ENCODE data around the gene PIK3C2G. TPM values are rescaled to one million over a fixed set of nuclear protein-coding genes. Genes with fewer than 3 reads are reported as not detected.

Gene PIK3C2G
- 1.4 and 1.7 TPM in 2 replicates for polyA plus RNA-seq (2013)

- Histone ChIP-seq H3K4ac (ENCODE audit: low read depth, low read length) (no peak within 1 kb of the TSS), H3K9ac (ENCODE audit: low read length) (no peak within 1 kb of the TSS), H2AK5ac (ENCODE audit: low read length) (no peak within 1 kb of the TSS), H3K27ac (ENCODE audit: low read depth, low read length) (peak within 1 kb of the TSS; percentile 79), H2BK120ac (ENCODE audit: insufficient read depth, low read length, poor library complexity) (no peak within 1 kb of the TSS), H2BK5ac (ENCODE audit: low read depth, low read length, poor library complexity) (peak within 1 kb of the TSS; percentile 73), H4K12ac (ENCODE audit: low read depth, low read length) (no peak within 1 kb of the TSS), H3K36me3 (ENCODE audit: control insufficient read depth in 1 of 2, insufficient read depth in 2 of 2, low read length in 2 of 2) (no peaks in the 10 kb centered on the region), H4K91ac (ENCODE audit: low read depth, low read length) (peak within 1 kb of the TSS; percentile 5), H3K4me2 (ENCODE audit: low read length) (peak within 1 kb of the TSS; percentile 38), H3K14ac (ENCODE audit: low read length) (peak within 1 kb of the TSS; percentile 87), H3K4me1 (ENCODE audit: control insufficient read depth in 1 of 2, insufficient read depth in 2 of 2, low read length in 2 of 2) (peaks cover 0 to 2% of the 10 kb centered on the region in 2 experiments), H4K8ac (ENCODE audit: low read depth, low read length) (peak within 1 kb of the TSS; percentile 60), H3K23ac (ENCODE audit: low read length) (no peak within 1 kb of the TSS), H3K4me3 (ENCODE audit: low read depth, low read length) (no peak within 1 kb of the TSS), H3K27me3 (ENCODE audit: insufficient read depth, low read length) (no peaks in the 10 kb centered on the region), H3K9me3 (ENCODE audit: insufficient read depth, low read depth, low read length) (no peaks in the 10 kb centered on the region), H3K18ac (ENCODE audit: low read length) (no peak within 1 kb of the TSS), H3K79me1 (ENCODE audit: low read length) (peaks cover 5% of the 10 kb centered on the region), H3K79me2 (ENCODE audit: control insufficient read depth, insufficient read depth, low read length, poor library complexity) (no peaks in the 10 kb centered on the region), H2BK12ac (ENCODE audit: low read length) (peak within 1 kb of the TSS; percentile 58), H2AFZ (ENCODE audit: insufficient read depth, low read length, poor library complexity) (no peak within 1 kb of the TSS)
- peak; percentile 40 to 93 for DNase-seq
- no CpG with 5 or more reads among the region's 7 CpGs for WGBS (ENCODE audit: extremely low coverage, insufficient coverage, insufficient read length)
These were observed at the start of gene PIK3C2G for GRCh38 chr12:18261273-18261672. Gene PIK3C2G (plus strand): TSS chr12:18261518. CDS start chr12:18282082, 20,564 bp downstream.

- no peak overlapping the region for H3K4ac ChIP-seq (ENCODE audit: low read depth, low read length)
- no peak overlapping the region for H4K8ac ChIP-seq (ENCODE audit: low read depth, low read length)
- H3K79me1 ChIP-seq (ENCODE audit: low read length): no peaks in the 10 kb centered on the region
- H4K12ac ChIP-seq (ENCODE audit: low read depth, low read length): no peak overlapping the region
- H3K18ac ChIP-seq (ENCODE audit: low read length): no peak overlapping the region
- H3K23ac ChIP-seq (ENCODE audit: low read length): no peak overlapping the region
- H2AK5ac ChIP-seq (ENCODE audit: low read length): no peak overlapping the region
- no peaks in the 10 kb centered on the region for H3K4me1 ChIP-seq (ENCODE audit: control insufficient read depth in 1 of 2, insufficient read depth in 2 of 2, low read length in 2 of 2)
- no peak overlapping the region for H2BK120ac ChIP-seq (ENCODE audit: insufficient read depth, low read length, poor library complexity)
- H3K27ac ChIP-seq (ENCODE audit: low read depth, low read length): no peak overlapping the region
- H3K4me2 ChIP-seq (ENCODE audit: low read length): no peak overlapping the region
- no peak overlapping the region for H3K9ac ChIP-seq (ENCODE audit: low read length)
- no peaks in the 10 kb centered on the region for H3K27me3 ChIP-seq (ENCODE audit: insufficient read depth, low read length)
- DNase-seq: no peak
- no peaks in the 10 kb centered on the region for H3K9me3 ChIP-seq (ENCODE audit: insufficient read depth, low read depth, low read length)
- WGBS (ENCODE audit: extremely low coverage, insufficient coverage, insufficient read length): no CpG with 5 or more reads among the region's 1 CpG
- H4K91ac ChIP-seq (ENCODE audit: low read depth, low read length): no peak overlapping the region
- no peaks in the 10 kb centered on the region for H3K36me3 ChIP-seq (ENCODE audit: control insufficient read depth in 1 of 2, insufficient read depth in 2 of 2, low read length in 2 of 2)
- H3K4me3 ChIP-seq (ENCODE audit: low read depth, low read length): no peak overlapping the region
- no peak overlapping the region for H3K14ac ChIP-seq (ENCODE audit: low read length)
- H2BK12ac ChIP-seq (ENCODE audit: low read length): no peak overlapping the region
- no peak overlapping the region for H2BK5ac ChIP-seq (ENCODE audit: low read depth, low read length, poor library complexity)
- no peak overlapping the region for H2AFZ ChIP-seq (ENCODE audit: insufficient read depth, low read length, poor library complexity)
- H3K79me2 ChIP-seq (ENCODE audit: control insufficient read depth, insufficient read depth, low read length, poor library complexity): no peaks in the 10 kb centered on the region
These were observed 43.4 kb upstream of the PIK3C2G start for GRCh38 chr12:18217966-18218365.

GRCh38 chr12:18221726-18222125 is 39.6 kb upstream of the PIK3C2G start:
- Histone ChIP-seq H3K36me3 (ENCODE audit: control insufficient read depth in 1 of 2, insufficient read depth in 2 of 2, low read length in 2 of 2) (no peaks in the 10 kb centered on the region), H3K9ac (ENCODE audit: low read length) (no peak overlapping the region), H3K79me1 (ENCODE audit: low read length) (no peaks in the 10 kb centered on the region)

GRCh38 chr12:18222699-18223098 is 38.6 kb upstream of the PIK3C2G start:
- Histone ChIP-seq H3K4ac (ENCODE audit: low read depth, low read length) (no peak overlapping the region), H3K9ac (ENCODE audit: low read length) (no peak overlapping the region), H2BK120ac (ENCODE audit: insufficient read depth, low read length, poor library complexity) (no peak overlapping the region), H2AK5ac (ENCODE audit: low read length) (no peak overlapping the region), H2AFZ (ENCODE audit: insufficient read depth, low read length, poor library complexity) (no peak overlapping the region), H3K9me3 (ENCODE audit: insufficient read depth, low read depth, low read length) (no peaks in the 10 kb centered on the region), H4K8ac (ENCODE audit: low read depth, low read length) (no peak overlapping the region), H3K18ac (ENCODE audit: low read length) (no peak overlapping the region), H3K4me3 (ENCODE audit: low read depth, low read length) (no peak overlapping the region), H2BK12ac (ENCODE audit: low read length) (no peak overlapping the region), H3K4me1 (ENCODE audit: control insufficient read depth in 1 of 2, insufficient read depth in 2 of 2, low read length in 2 of 2) (no peaks in the 10 kb centered on the region), H3K14ac (ENCODE audit: low read length) (no peak overlapping the region), H2BK5ac (ENCODE audit: low read depth, low read length, poor library complexity) (no peak overlapping the region), H3K27me3 (ENCODE audit: insufficient read depth, low read length) (no peaks in the 10 kb centered on the region), H4K91ac (ENCODE audit: low read depth, low read length) (no peak overlapping the region), H3K27ac (ENCODE audit: low read depth, low read length) (no peak overlapping the region), H3K4me2 (ENCODE audit: low read length) (no peak overlapping the region), H3K36me3 (ENCODE audit: control insufficient read depth in 1 of 2, insufficient read depth in 2 of 2, low read length in 2 of 2) (no peaks in the 10 kb centered on the region), H4K12ac (ENCODE audit: low read depth, low read length) (no peak overlapping the region), H3K79me1 (ENCODE audit: low read length) (no peaks in the 10 kb centered on the region), H3K79me2 (ENCODE audit: control insufficient read depth, insufficient read depth, low read length, poor library complexity) (no peaks in the 10 kb centered on the region), H3K23ac (ENCODE audit: low read length) (no peak overlapping the region)
- whole genome bisulfite sequencing (ENCODE audit: extremely low coverage, insufficient coverage, insufficient read length): no CpG with 5 or more reads among the region's 1 CpG
- DNase-seq: no peak

More at GRCh38 chr12:18221726-18222125, 39.6 kb upstream of the PIK3C2G start:
- no peaks in the 10 kb centered on the region for H3K27me3 ChIP-seq (ENCODE audit: insufficient read depth, low read length)
- no peak overlapping the region for H3K4ac ChIP-seq (ENCODE audit: low read depth, low read length)
- H2AFZ ChIP-seq (ENCODE audit: insufficient read depth, low read length, poor library complexity): no peak overlapping the region
- DNase-seq: no peak
- no CpG with 5 or more reads among the region's 4 CpGs for whole genome bisulfite sequencing (ENCODE audit: extremely low coverage, insufficient coverage, insufficient read length)
- no peak overlapping the region for H3K4me2 ChIP-seq (ENCODE audit: low read length)
- H3K14ac ChIP-seq (ENCODE audit: low read length): no peak overlapping the region
- H3K4me3 ChIP-seq (ENCODE audit: low read depth, low read length): no peak overlapping the region
- no peak overlapping the region for H2BK5ac ChIP-seq (ENCODE audit: low read depth, low read length, poor library complexity)
- H4K91ac ChIP-seq (ENCODE audit: low read depth, low read length): no peak overlapping the region
- no peak overlapping the region for H2BK120ac ChIP-seq (ENCODE audit: insufficient read depth, low read length, poor library complexity)
- H3K18ac ChIP-seq (ENCODE audit: low read length): no peak overlapping the region
- H3K4me1 ChIP-seq (ENCODE audit: control insufficient read depth in 1 of 2, insufficient read depth in 2 of 2, low read length in 2 of 2): no peaks in the 10 kb centered on the region
- no peaks in the 10 kb centered on the region for H3K9me3 ChIP-seq (ENCODE audit: insufficient read depth, low read depth, low read length)
- no peaks in the 10 kb centered on the region for H3K79me2 ChIP-seq (ENCODE audit: control insufficient read depth, insufficient read depth, low read length, poor library complexity)
- H4K12ac ChIP-seq (ENCODE audit: low read depth, low read length): no peak overlapping the region
- no peak overlapping the region for H2AK5ac ChIP-seq (ENCODE audit: low read length)
- no peak overlapping the region for H3K23ac ChIP-seq (ENCODE audit: low read length)
- H4K8ac ChIP-seq (ENCODE audit: low read depth, low read length): no peak overlapping the region
- no peak overlapping the region for H2BK12ac ChIP-seq (ENCODE audit: low read length)
- H3K27ac ChIP-seq (ENCODE audit: low read depth, low read length): no peak overlapping the region
